Keratinocyte (primary cell): Measurements from ENCODE around the gene ZC3H14. TPM values are rescaled to one million over a fixed set of nuclear protein-coding genes. Genes with fewer than 3 reads are reported as not detected.
A peak's percentile ranks its signal among the peaks of the same experiment; 100 is the strongest.

Experiments
- DNase-seq: peaks from one replicate; pipeline ENCODE4 v3.0.0-alpha.2; 2011; ENCODE audit warnings: low read depth, missing footprints, low spot score
- FAIRE-seq: peaks from 2 replicates; lab custom pipeline; 2011; peaks lifted over from hg19 to GRCh38; lab: Jason Lieb, UNC
- H2AFZ ChIP-seq: 2 replicates; pipeline ENCODE4 v1.6.0; 2012; ENCODE audit warnings: low read length, control low read depth, inconsistent platforms; ENCODE audit not compliant: control insufficient read depth
- H3K27ac ChIP-seq: 2 replicates; pipeline ENCODE4 v1.5.1; 2011; ENCODE audit warnings: low read length; ENCODE audit not compliant: control insufficient read depth, insufficient read depth
- H3K27me3 ChIP-seq: 3 replicates; pipeline ENCODE4 v1.6.0; 2011; ENCODE audit warnings: low read length; ENCODE audit not compliant: control insufficient read depth, insufficient read depth; ENCODE audit errors: extremely low read depth
- H3K36me3 ChIP-seq, 2 experiments: 2 replicates in 1 of 2; 3 replicates in 1 of 2; pipeline ENCODE4 v1.5.1; 2011; ENCODE audit warnings: low read length in 2 of 2, mild to moderate bottlenecking in 1 of 2; ENCODE audit not compliant: control insufficient read depth in 2 of 2, insufficient read depth in 2 of 2; ENCODE audit errors: extremely low read depth in 1 of 2
- H3K4me1 ChIP-seq: 3 replicates; pipeline ENCODE4 v1.5.1; 2011; ENCODE audit warnings: low read length; ENCODE audit not compliant: control insufficient read depth, insufficient read depth; ENCODE audit errors: extremely low read depth
- H3K4me2 ChIP-seq: 3 replicates; pipeline ENCODE4 v1.6.0; 2011; ENCODE audit warnings: low read depth, low read length; ENCODE audit not compliant: control insufficient read depth, insufficient read depth; ENCODE audit errors: extremely low read depth
- H3K4me3 ChIP-seq, 3 experiments: fragments of 200-600 bp in 1 of 3; sonication (generic) in 1 of 3; 2 replicates in 2 of 3; 3 replicates in 1 of 3; pipeline ENCODE4 v1.5.1; 2011 to 2016; ENCODE audit warnings: low read length in 3 of 3, mild to moderate bottlenecking in 3 of 3, control low read depth in 2 of 3, inconsistent platforms in 1 of 3, low read depth in 1 of 3, mixed read lengths in 1 of 3, mixed run types in 1 of 3, moderate library complexity in 1 of 3; ENCODE audit not compliant: control insufficient read depth in 2 of 3, insufficient read depth in 2 of 3; ENCODE audit errors: extremely low read depth in 1 of 3
- H3K79me2 ChIP-seq: 2 replicates; pipeline ENCODE4 v1.6.0; 2012; ENCODE audit warnings: low read length; ENCODE audit not compliant: control insufficient read depth, insufficient read depth
- H3K9ac ChIP-seq: 3 replicates; pipeline ENCODE4 v1.6.0; 2011; ENCODE audit warnings: low read length; ENCODE audit not compliant: control insufficient read depth, insufficient read depth; ENCODE audit errors: extremely low read depth
- H3K9me1 ChIP-seq: 3 replicates; pipeline ENCODE4 v1.6.0; 2011; ENCODE audit warnings: low read length; ENCODE audit not compliant: control insufficient read depth, insufficient read depth; ENCODE audit errors: extremely low read depth
- H3K9me3 ChIP-seq: 2 replicates; pipeline ENCODE4 v1.5.1; 2012; ENCODE audit warnings: low read depth, low read length; ENCODE audit not compliant: control insufficient read depth
- H4K20me1 ChIP-seq: 3 replicates; pipeline ENCODE4 v1.6.0; 2011; ENCODE audit warnings: low read length; ENCODE audit not compliant: control insufficient read depth, insufficient read depth; ENCODE audit errors: extremely low read depth
- CTCF ChIP-seq, 3 experiments: IDR thresholded peaks in 1 of 3; conservative IDR thresholded peaks in 1 of 3; optimal IDR thresholded peaks in 1 of 3; 2 replicates in 2 of 3; 3 replicates in 1 of 3; pipeline versions ENCODE3 to v1.5.1; 2011; ENCODE audit warnings: low read length in 3 of 3, mild to moderate bottlenecking in 3 of 3, moderate library complexity in 2 of 3, control low read depth in 1 of 3, inconsistent platforms in 1 of 3; ENCODE audit not compliant: insufficient read depth in 2 of 3; ENCODE audit errors: extremely low read depth in 1 of 3
- EZH2 ChIP-seq: IDR thresholded peaks from one replicate; pipeline ENCODE4 v1.6.1; 2012; ENCODE audit warnings: inconsistent platforms, mild to moderate bottlenecking, low read length, moderate library complexity
- dilution Hi-C: fragments of 300-500 bp; cut with MboI; formaldehyde crosslinking; loops from one replicate; pipeline ENCODE4 v1.7.0; 2020; ENCODE audit warnings: low sequenced_read_pairs; ENCODE audit not compliant: extremely low pct_ligation_motif_present
- polyA plus RNA-seq, 5 experiments: library from polyadenylated mRNA; depleted of rRNA in 3 of 5; stranded (reverse) in 3 of 5; stranded (forward) in 1 of 5; unstranded in 1 of 5; fragments of >200 nt; gene quantifications; 1 replicate in 1 of 5; 2 replicates in 3 of 5; 3 replicates in 1 of 5; pipeline versions ENCODE4 v1.2.1 to v1.2.3, GENCODE V29; 2011 to 2012; ENCODE audit warnings: missing spikeins in 2 of 5, low read depth in 1 of 5, low replicate concordance in 1 of 5

ZC3H14 gene
- polyA plus RNA-seq, 1 donor (not counting 4 experiments of a cell fraction or from before 2014, with no cell fraction given): 129 TPM

GRCh38 chr14:88616697-88617096 is 53.9 kb downstream of the ZC3H14 start:
- Histone ChIP-seq H3K9me1 (no peaks in the 10 kb centered on the region), H3K27me3 (no peaks in the 10 kb centered on the region), H3K79me2 (no peaks in the 10 kb centered on the region), H3K4me2 (no peak overlapping the region), H3K36me3 (peaks cover 1 to 3% of the 10 kb centered on the region in 2 experiments), H4K20me1 (no peaks in the 10 kb centered on the region), H2AFZ (no peak overlapping the region), H3K4me3 (no peak overlapping the region), H3K9me3 (no peaks in the 10 kb centered on the region), H3K27ac (peak overlapping the region; percentile 10), H3K4me1 (peaks cover 45% of the 10 kb centered on the region), H3K9ac (no peak overlapping the region)
- dilution Hi-C loops: no loop called here
- FAIRE-seq (peak; percentile 71), DNase-seq (peak; percentile 77)
- no peak for TF ChIP-seq EZH2

DNA sequence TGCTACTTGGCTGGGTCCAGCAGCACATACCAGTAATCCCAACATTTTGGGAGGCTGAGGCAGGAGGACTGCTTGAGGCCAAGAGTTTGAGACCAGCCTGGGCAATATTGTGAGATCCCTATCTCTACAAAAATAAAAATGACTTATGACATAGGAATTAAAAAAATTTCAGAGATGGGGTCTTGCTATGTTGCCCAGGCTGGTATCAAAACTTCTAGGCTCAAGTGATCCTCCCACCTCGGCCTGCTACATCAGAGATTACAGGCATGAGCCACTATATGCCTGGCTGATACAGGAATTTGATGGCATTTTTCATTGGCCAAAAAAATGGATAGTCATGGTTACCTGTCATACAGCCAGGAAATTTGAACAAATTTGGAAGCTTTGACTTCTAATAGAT is 54.6 kb downstream of the ZC3H14 start:
- H3K4me1 ChIP-seq: peaks cover 39% of the 10 kb centered on the region
- FAIRE-seq: no peak

More for the DNA sequence above, 54.6 kb downstream of the ZC3H14 start:
- Histone ChIP-seq H3K9me3 (no peaks in the 10 kb centered on the region), H4K20me1 (no peaks in the 10 kb centered on the region), H3K27me3 (no peaks in the 10 kb centered on the region), H3K9ac (no peak overlapping the region), H3K27ac (no peak overlapping the region), H3K79me2 (no peaks in the 10 kb centered on the region), H3K4me3 (no peak overlapping the region), H3K36me3 (peaks cover 0 to 4% of the 10 kb centered on the region in 2 experiments), H3K4me2 (no peak overlapping the region), H2AFZ (no peak overlapping the region), H3K9me1 (no peaks in the 10 kb centered on the region)
- dilution Hi-C loops: no loop called here
- DNase-seq: no peak
- no peak for TF ChIP-seq EZH2
- TF ChIP-seq CTCF (optimal IDR thresholded peaks at IDR 0.05 in 1 of 3, IDR thresholded peaks at IDR 0.05 in 1 of 3, conservative IDR thresholded peaks at IDR 0.05 in 1 of 3; ENCODE audit: extremely low read depth in 1 of 3, insufficient read depth in 2 of 3, low read length in 3 of 3): no peak
